K562 (cell line): ENCODE results near the gene INCA1. TPM values are rescaled to one million over a fixed set of nuclear protein-coding genes. Genes with fewer than 3 reads are reported as not detected.

Source experiments
- BCOR ChIP-seq: fragments of 450-650 bp; IDR thresholded peaks from 2 replicates; pipeline ENCODE4 v1.6.1; 2016
- CBFA2T2 ChIP-seq: fragments of 450-650 bp; conservative IDR thresholded peaks from 2 replicates; pipeline ENCODE4 v1.6.1; 2017; ENCODE audit warnings: mild to moderate bottlenecking
- EP400 ChIP-seq: fragments of 450-650 bp; IDR thresholded peaks from 2 replicates; pipeline ENCODE4 v1.6.1; 2017; ENCODE audit warnings: antibody characterized with exemption, mild to moderate bottlenecking, moderate library complexity
- HCFC1 ChIP-seq: IDR thresholded peaks from 2 replicates; pipeline ENCODE4 v1.6.1; 2012; ENCODE audit warnings: low read depth, low read length, improper control_type of control experiment
- HNRNPK ChIP-seq: fragments of 200-400 bp; formaldehyde crosslinking; IDR thresholded peaks from one replicate; pipeline ENCODE4 v1.6.1; 2018; ENCODE audit warnings: mild to moderate bottlenecking, low read depth, low read length; ENCODE audit not compliant: poor library complexity, severe bottlenecking
- ILK ChIP-seq: fragments of 450-650 bp; IDR thresholded peaks from 2 replicates; pipeline ENCODE4 v1.6.1; 2016; ENCODE audit warnings: missing genetic modification characterization, low read depth, mild to moderate bottlenecking, missing compliant biosample characterization, moderate library complexity, borderline replicate concordance
- JUN ChIP-seq, 2 experiments: sonication (generic) in 1 of 2; formaldehyde crosslinking in 1 of 2; IDR thresholded peaks; 2 replicates each; pipeline versions ENCODE4 v1.6.1 to v1.8.0; 2012 to 2022; ENCODE audit warnings: borderline replicate concordance in 2 of 2, mild to moderate bottlenecking in 2 of 2, improper control_type of control experiment in 1 of 2, low read depth in 1 of 2, low read length in 1 of 2, missing genetic modification reagents in 1 of 2
- KHSRP ChIP-seq: fragments of 450-650 bp; IDR thresholded peaks from 2 replicates; pipeline ENCODE4 v1.6.1; 2017
- POU5F1 ChIP-seq: fragments of 150-350 bp; IDR thresholded peaks from 2 replicates; pipeline ENCODE4 v1.6.1; 2014; ENCODE audit warnings: borderline replicate concordance, low read length, low read depth, mild to moderate bottlenecking; ENCODE audit not compliant: partially characterized antibody
- SMARCE1 ChIP-seq: fragments of 450-650 bp; IDR thresholded peaks from 2 replicates; pipeline ENCODE4 v1.7.1; 2016; ENCODE audit warnings: mild to moderate bottlenecking
- TFAM ChIP-seq: fragments of 250-450 bp; sonication (Bioruptor Pico); conservative IDR thresholded peaks from 2 replicates; pipeline ENCODE4 v1.5.0; 2021; ENCODE audit warnings: mild to moderate bottlenecking, moderate library complexity
- ZBTB17 ChIP-seq: fragments of 450-650 bp; formaldehyde crosslinking; IDR thresholded peaks from 2 replicates; pipeline ENCODE4 v1.4.0; 2020; ENCODE audit warnings: mild to moderate bottlenecking
- ZEB2 ChIP-seq: fragments of 450-650 bp; IDR thresholded peaks from 2 replicates; pipeline ENCODE4 v1.6.1; 2016
- ZNF253 ChIP-seq: fragments of 250-450 bp; sonication (Bioruptor Pico); conservative IDR thresholded peaks from 2 replicates; pipeline ENCODE4 v1.6.1; 2021; ENCODE audit warnings: mild to moderate bottlenecking
- polyA plus RNA-seq, 8 experiments: library from polyadenylated mRNA; depleted of rRNA in 4 of 8; stranded (reverse) in 5 of 8; unstranded in 3 of 8; fragments of >200 nt; fragmentation: Nextera tagmentation in 2 of 8; fragmentation: Illumina TruSeq in 1 of 8; extraction: Ambion mirVana in 2 of 8; extraction: Trizol in 1 of 8; gene quantifications; 2 replicates each; pipeline versions ENCODE4 v1.2.1 to v1.2.3, GENCODE V29; 2011 to 2014; ENCODE audit warnings: inconsistent platforms in 1 of 8, missing spikeins in 1 of 8
- total RNA-seq, 7 experiments: library from RNA; depleted of rRNA in 6 of 7; stranded (reverse); fragments of >200 nt in 6 of 7; fragmentation: Illumina TruSeq in 2 of 7; extraction: Trizol in 2 of 7; gene quantifications; 2 replicates each; pipeline versions ENCODE4 v1.2.1 to v1.2.3, GENCODE V29; 2011 to 2021; ENCODE audit warnings: low replicate concordance in 1 of 7
- TF ChIP-seq, protein P1 (sequence below): sonication (generic); formaldehyde crosslinking; IDR thresholded peaks from 2 replicates; pipeline ENCODE4 v1.8.0; 2023; ENCODE audit warnings: mild to moderate bottlenecking, missing genetic modification reagents
- TF ChIP-seq, protein P2 (sequence below), 2 experiments: fragments of 450-650 bp in 1 of 2; IDR thresholded peaks; 2 replicates each; pipeline ENCODE4 v1.6.1; 2011 to 2017; ENCODE audit warnings: low read depth in 2 of 2, antibody characterized with exemption in 1 of 2, borderline replicate concordance in 1 of 2, low read length in 1 of 2, mild to moderate bottlenecking in 1 of 2, mixed read lengths in 1 of 2; ENCODE audit not compliant: control insufficient read depth in 1 of 2
- TF ChIP-seq, protein P3 (sequence below): sonication (generic); formaldehyde crosslinking; IDR thresholded peaks from 2 replicates; pipeline ENCODE4 v1.9.0; 2022; ENCODE audit warnings: mild to moderate bottlenecking, missing genetic modification reagents
- TF ChIP-seq, protein P4 (sequence below): sonication (generic); formaldehyde crosslinking; IDR thresholded peaks from 2 replicates; pipeline ENCODE4 v1.8.1; 2023; ENCODE audit warnings: mild to moderate bottlenecking, missing genetic modification reagents, moderate library complexity

The INCA1 gene
- total and polyA plus RNA-seq, 9 of the 15 experiments (the other 6 are each of a cell fraction or from before 2014, with no cell fraction given): 0.08 to 0.50 (median 0.13) TPM; not detected in 4

DNA sequence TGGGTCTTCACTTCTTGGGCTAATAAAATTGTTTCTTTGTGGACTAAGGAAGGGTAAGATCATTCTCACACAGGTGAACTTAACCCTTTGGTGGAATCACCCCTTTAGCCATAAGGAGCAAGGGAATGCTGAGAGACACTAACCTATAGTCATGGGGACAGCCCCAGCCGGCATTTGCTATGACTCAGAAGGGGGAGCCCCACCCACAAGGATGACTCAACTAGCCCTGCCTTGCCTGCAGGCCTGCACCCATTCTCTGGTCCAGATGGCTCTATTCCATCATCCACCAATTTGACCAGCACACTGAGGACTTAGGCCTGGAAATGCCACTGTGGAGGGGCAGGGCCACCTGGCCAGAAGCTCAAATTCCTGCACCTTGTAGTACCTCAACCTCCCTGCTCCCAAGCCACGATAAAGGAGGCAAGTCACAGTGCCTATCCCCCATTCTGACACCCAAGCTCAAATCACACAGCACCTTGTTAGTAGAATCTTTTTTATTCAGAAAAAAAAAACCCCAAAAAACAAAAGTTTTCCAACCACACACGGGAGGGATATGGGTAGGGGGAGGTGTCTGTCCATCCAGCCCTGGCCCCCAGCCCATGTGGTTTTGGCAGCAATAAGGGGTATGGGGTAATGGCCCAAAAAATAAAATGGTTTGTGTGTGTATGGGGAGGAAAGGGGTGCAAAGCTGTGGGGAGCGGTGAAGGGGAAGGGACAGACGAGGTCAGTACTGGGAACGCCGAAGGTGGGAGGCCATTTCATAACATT, 52.0 kb downstream of the INCA1 start (continued):
- TF ChIP-seq, protein P1, sequence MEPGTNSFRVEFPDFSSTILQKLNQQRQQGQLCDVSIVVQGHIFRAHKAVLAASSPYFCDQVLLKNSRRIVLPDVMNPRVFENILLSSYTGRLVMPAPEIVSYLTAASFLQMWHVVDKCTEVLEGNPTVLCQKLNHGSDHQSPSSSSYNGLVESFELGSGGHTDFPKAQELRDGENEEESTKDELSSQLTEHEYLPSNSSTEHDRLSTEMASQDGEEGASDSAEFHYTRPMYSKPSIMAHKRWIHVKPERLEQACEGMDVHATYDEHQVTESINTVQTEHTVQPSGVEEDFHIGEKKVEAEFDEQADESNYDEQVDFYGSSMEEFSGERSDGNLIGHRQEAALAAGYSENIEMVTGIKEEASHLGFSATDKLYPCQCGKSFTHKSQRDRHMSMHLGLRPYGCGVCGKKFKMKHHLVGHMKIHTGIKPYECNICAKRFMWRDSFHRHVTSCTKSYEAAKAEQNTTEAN (CRISPR knock-in tag): no peak
- TF ChIP-seq, protein P2, sequence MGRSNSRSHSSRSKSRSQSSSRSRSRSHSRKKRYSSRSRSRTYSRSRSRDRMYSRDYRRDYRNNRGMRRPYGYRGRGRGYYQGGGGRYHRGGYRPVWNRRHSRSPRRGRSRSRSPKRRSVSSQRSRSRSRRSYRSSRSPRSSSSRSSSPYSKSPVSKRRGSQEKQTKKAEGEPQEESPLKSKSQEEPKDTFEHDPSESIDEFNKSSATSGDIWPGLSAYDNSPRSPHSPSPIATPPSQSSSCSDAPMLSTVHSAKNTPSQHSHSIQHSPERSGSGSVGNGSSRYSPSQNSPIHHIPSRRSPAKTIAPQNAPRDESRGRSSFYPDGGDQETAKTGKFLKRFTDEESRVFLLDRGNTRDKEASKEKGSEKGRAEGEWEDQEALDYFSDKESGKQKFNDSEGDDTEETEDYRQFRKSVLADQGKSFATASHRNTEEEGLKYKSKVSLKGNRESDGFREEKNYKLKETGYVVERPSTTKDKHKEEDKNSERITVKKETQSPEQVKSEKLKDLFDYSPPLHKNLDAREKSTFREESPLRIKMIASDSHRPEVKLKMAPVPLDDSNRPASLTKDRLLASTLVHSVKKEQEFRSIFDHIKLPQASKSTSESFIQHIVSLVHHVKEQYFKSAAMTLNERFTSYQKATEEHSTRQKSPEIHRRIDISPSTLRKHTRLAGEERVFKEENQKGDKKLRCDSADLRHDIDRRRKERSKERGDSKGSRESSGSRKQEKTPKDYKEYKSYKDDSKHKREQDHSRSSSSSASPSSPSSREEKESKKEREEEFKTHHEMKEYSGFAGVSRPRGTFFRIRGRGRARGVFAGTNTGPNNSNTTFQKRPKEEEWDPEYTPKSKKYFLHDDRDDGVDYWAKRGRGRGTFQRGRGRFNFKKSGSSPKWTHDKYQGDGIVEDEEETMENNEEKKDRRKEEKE (IDR thresholded peaks at IDR 0.05; ENCODE audit: borderline replicate concordance in 1 of 2, control insufficient read depth in 1 of 2, low read depth in 2 of 2, low read length in 1 of 2): no peak
- no peak for TF ChIP-seq KHSRP
- no peak for TF ChIP-seq ZEB2
- TF ChIP-seq BCOR: no peak
- no peak for TF ChIP-seq ILK
- no peak for TF ChIP-seq HNRNPK
- TF ChIP-seq CBFA2T2: no peak
- TF ChIP-seq ZNF253 (CRISPR knock-in tag): no peak
- TF ChIP-seq HCFC1: no peak
- TF ChIP-seq POU5F1: no peak
- peak; percentile 93 for TF ChIP-seq JUN (IDR thresholded peaks at IDR 0.05; ENCODE audit: borderline replicate concordance, low read depth, low read length)
- no peak for TF ChIP-seq JUN (CRISPR knock-in tag; IDR thresholded peaks at IDR 0.05; ENCODE audit: borderline replicate concordance)
- TF ChIP-seq SMARCE1: peak; percentile 60
- no peak for TF ChIP-seq ZBTB17
- TF ChIP-seq, protein P3, sequence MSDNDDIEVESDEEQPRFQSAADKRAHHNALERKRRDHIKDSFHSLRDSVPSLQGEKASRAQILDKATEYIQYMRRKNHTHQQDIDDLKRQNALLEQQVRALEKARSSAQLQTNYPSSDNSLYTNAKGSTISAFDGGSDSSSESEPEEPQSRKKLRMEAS (CRISPR knock-in tag): no peak
- no peak for TF ChIP-seq EP400
- TF ChIP-seq, protein P4, sequence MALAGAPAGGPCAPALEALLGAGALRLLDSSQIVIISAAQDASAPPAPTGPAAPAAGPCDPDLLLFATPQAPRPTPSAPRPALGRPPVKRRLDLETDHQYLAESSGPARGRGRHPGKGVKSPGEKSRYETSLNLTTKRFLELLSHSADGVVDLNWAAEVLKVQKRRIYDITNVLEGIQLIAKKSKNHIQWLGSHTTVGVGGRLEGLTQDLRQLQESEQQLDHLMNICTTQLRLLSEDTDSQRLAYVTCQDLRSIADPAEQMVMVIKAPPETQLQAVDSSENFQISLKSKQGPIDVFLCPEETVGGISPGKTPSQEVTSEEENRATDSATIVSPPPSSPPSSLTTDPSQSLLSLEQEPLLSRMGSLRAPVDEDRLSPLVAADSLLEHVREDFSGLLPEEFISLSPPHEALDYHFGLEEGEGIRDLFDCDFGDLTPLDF (CRISPR knock-in tag): no peak
- no peak for TF ChIP-seq TFAM (CRISPR knock-in tag)
